GM18502 (cell line): Measurements from ENCODE around the gene ALG9.

Experiments used
- ATAC-seq: cut with Tn5 transposase; IDR thresholded peaks from one replicate; pipeline ENCODE4 v1.9.1; 2021; ENCODE audit warnings: mild to moderate bottlenecking; ENCODE audit not compliant: unreplicated experiment, poor library complexity

Gene ALG9

DNA sequence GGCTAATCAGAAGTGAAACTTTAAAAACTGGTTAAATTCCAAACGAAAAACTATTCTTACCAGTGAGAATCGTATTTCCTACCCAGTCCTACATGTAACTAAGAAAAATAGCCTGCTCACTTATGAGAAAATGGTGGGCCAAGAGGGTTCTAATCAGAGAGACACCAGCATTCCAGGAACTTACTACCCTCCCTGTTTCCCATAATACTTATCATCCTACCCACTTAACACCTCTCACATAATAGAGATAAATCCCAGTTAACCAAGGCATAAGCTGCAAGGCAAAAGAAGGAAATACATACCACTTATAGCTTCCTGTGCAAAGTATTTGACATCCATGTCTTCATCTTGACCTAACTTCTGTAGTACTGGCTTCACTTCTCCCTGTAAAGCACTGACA is 129.6 kb downstream of the ALG9 start:
- ATAC-seq = no peak

DNA sequence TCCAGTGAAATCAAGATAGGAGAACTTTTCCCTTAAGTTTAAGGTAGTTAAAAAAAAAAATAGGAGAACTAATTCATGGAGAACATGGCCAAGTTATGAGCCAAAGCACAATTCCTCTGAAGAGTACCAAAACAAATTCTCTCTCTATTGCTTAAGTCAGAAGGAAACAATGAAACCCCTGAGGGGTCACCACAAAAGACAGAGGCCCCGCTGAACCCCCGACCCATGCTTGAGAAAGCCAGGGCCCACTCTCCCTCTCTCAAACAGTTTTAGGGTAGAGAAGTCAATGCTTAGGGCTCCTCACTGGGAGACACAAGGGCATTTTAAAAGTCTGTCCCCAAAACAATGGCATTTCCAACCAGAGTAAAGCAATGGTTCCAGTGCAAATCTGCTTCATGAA is 132.1 kb downstream of the ALG9 start:
- no peak for ATAC-seq

DNA sequence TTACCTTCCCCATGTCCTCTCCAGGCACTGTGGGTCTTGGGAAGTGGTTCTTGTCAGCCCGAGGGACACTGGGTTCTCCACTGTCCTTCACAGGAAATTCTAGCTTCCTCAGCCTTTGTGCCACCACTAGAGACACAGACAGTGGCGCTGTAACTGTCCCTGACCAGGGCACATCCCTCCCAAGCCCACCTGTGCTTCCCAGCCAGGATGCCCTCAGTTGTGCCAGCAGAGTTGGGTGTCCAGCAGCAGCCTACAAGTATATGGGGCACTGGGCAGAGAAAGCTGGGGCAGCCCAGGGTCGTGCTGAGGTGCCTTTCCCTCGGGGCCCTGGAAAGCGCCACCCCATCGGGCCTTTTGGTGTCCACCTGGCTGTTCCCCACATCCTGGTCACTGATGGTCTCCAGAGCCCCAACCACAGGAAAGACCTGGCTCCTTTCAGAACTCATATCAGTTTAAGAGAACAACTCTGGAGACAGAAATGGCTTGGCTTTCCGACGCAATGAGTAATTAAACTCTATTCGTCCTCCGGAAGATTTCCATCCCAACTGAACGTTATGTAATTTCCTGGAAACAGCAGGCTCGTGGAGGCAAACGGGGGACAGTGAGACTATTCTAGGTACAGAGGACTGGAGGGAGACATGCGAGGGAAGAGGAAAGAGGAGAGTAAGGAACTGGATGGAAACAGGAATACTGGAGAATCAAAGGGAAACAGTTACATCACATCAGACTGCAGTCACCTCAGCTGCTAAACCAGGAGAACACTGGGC is 133.8 kb downstream of the ALG9 start:
- no peak for ATAC-seq

DNA sequence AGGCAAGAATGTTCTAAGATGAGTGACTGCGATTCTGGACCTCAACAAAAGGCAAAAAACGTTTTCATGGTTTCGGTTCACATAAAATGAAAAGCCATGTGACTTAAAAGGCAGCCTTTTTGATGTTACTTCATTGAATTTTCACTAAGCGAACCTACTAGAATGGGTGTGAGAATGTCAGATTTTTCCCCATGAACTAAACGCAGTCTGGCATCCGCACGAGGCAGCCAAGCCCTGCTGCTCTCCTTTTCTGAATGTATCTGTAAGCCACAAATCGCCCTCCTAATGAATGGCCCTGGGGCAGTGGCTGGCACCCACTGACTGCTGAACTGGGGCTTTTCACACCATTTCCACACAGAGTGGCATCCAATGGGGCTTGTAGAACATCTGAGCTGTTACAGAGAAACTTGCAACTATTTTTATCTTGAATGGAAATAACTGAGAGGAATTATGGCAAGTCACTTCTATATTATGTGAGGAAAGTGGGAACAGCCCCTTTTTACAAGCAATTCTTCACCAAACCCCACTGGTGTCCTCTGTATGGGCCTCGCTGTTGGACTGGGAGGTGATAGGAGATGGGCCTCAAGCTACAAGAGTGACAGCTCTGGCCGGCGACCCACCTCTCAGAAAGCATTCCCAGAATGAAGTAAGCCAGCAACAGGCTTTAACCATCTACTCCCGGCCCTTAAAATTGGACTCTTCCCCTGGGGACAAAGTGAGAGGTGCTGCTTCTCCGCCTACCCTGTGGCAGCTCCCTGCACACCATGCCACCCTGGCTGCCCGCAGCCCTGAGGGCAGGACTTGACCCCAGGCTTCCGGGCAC is 134.5 kb downstream of the ALG9 start:
- no peak for ATAC-seq
